SK-N-SH treated with all-trans-retinoic acid at 6 μM for 48 hours (cell line): Measurements from ENCODE around the gene SELENOW.

Experiments used
- ATAC-seq: fragments of 200-7000 bp; cut with Tn5 transposase; 3 replicates; pipeline ENCODE4 v1.9.1; 2020; ENCODE audit warnings: mild to moderate bottlenecking, moderate library complexity
- ARNTL ChIP-seq: fragments of 450-650 bp; formaldehyde crosslinking; IDR thresholded peaks from 2 replicates; pipeline ENCODE4 v1.5.0; 2020; ENCODE audit warnings: low read depth, mild to moderate bottlenecking, moderate library complexity, borderline replicate concordance
- BACH2 ChIP-seq: fragments of 250-450 bp; sonication (Bioruptor Pico); IDR thresholded peaks from 2 replicates; pipeline ENCODE4 v1.9.0; 2021; ENCODE audit warnings: mild to moderate bottlenecking, borderline replicate concordance
- ESRRG ChIP-seq: fragments of 250-450 bp; sonication (Bioruptor Pico); IDR thresholded peaks from 2 replicates; pipeline ENCODE4 v1.6.1; 2021; ENCODE audit warnings: mild to moderate bottlenecking
- GLIS3 ChIP-seq: fragments of 250-450 bp; sonication (Bioruptor Pico); IDR thresholded peaks from 2 replicates; pipeline ENCODE4 v1.5.0; 2020; ENCODE audit warnings: mild to moderate bottlenecking, moderate library complexity
- ISL1 ChIP-seq: fragments of 250-450 bp; sonication (Bioruptor Pico); IDR thresholded peaks from 2 replicates; pipeline ENCODE4 v2.1.2; 2022; ENCODE audit warnings: mild to moderate bottlenecking, moderate library complexity
- OSR1 ChIP-seq: fragments of 250-450 bp; sonication (Bioruptor Pico); IDR thresholded peaks from 2 replicates; pipeline ENCODE4 v1.8.0; 2022; ENCODE audit warnings: moderate library complexity, mild to moderate bottlenecking, inconsistent platforms
- PPARA ChIP-seq: fragments of 250-450 bp; sonication (Bioruptor Pico); IDR thresholded peaks from 2 replicates; pipeline ENCODE4 v1.5.0; 2020; ENCODE audit warnings: mild to moderate bottlenecking, borderline replicate concordance
- RARB ChIP-seq: fragments of 250-450 bp; sonication (Bioruptor Pico); IDR thresholded peaks from 2 replicates; pipeline ENCODE4 v1.8.0; 2021; ENCODE audit warnings: mild to moderate bottlenecking, moderate library complexity
- SNAI2 ChIP-seq: fragments of 250-450 bp; sonication (Bioruptor Pico); IDR thresholded peaks from 2 replicates; pipeline ENCODE4 v1.5.0; 2020; ENCODE audit warnings: mild to moderate bottlenecking, moderate library complexity
- TCF4 ChIP-seq: fragments of 250-450 bp; sonication (Bioruptor Pico); IDR thresholded peaks from 2 replicates; pipeline ENCODE4 v1.8.0; 2021; ENCODE audit warnings: mild to moderate bottlenecking, moderate library complexity, borderline replicate concordance
- TOX ChIP-seq: fragments of 250-450 bp; sonication (Bioruptor Pico); IDR thresholded peaks from 2 replicates; pipeline ENCODE4 v1.8.0; 2021; ENCODE audit warnings: mild to moderate bottlenecking, moderate library complexity, borderline replicate concordance
- ZC3H10 ChIP-seq: fragments of 250-450 bp; sonication (Bioruptor Pico); IDR thresholded peaks from 2 replicates; pipeline ENCODE4 v1.5.1; 2021; ENCODE audit warnings: mild to moderate bottlenecking, moderate library complexity
- ZFP3 ChIP-seq: fragments of 250-450 bp; sonication (Bioruptor Pico); IDR thresholded peaks from 2 replicates; pipeline ENCODE4 v1.5.0; 2020; ENCODE audit warnings: mild to moderate bottlenecking, moderate library complexity
- ZFP30 ChIP-seq: fragments of 450-650 bp; formaldehyde crosslinking; IDR thresholded peaks from 2 replicates; pipeline ENCODE4 v1.5.0; 2022; ENCODE audit warnings: mild to moderate bottlenecking, moderate library complexity
- ZNF565 ChIP-seq: fragments of 450-650 bp; formaldehyde crosslinking; conservative IDR thresholded peaks from 2 replicates; pipeline ENCODE4 v1.5.0; 2020; ENCODE audit warnings: low read depth, mild to moderate bottlenecking, moderate library complexity
- ZNF8 ChIP-seq: fragments of 450-650 bp; formaldehyde crosslinking; IDR thresholded peaks from 2 replicates; pipeline ENCODE4 v1.5.0; 2020; ENCODE audit warnings: mild to moderate bottlenecking, moderate library complexity
- TF ChIP-seq, protein P1 (sequence below): fragments of 250-450 bp; sonication (Bioruptor Pico); IDR thresholded peaks from 2 replicates; pipeline ENCODE4 v1.5.1; 2021; ENCODE audit warnings: mild to moderate bottlenecking, moderate library complexity
- TF ChIP-seq, protein P2 (sequence below): fragments of 250-450 bp; sonication (Bioruptor Pico); IDR thresholded peaks from 2 replicates; pipeline ENCODE4 v1.5.0; 2020; ENCODE audit warnings: mild to moderate bottlenecking, moderate library complexity
- TF ChIP-seq, protein P3 (sequence below): fragments of 250-450 bp; sonication (Bioruptor Pico); IDR thresholded peaks from 2 replicates; pipeline ENCODE4 v1.8.0; 2021; ENCODE audit warnings: low read depth, mild to moderate bottlenecking, moderate library complexity, borderline replicate concordance
- TF ChIP-seq, protein P4 (sequence below): fragments of 250-450 bp; sonication (Bioruptor Pico); IDR thresholded peaks from 2 replicates; pipeline ENCODE4 v1.8.0; 2020; ENCODE audit warnings: mild to moderate bottlenecking, moderate library complexity, borderline replicate concordance
- TF ChIP-seq, protein P5 (sequence below): fragments of 250-450 bp; sonication (Bioruptor Pico); IDR thresholded peaks from 2 replicates; pipeline ENCODE4 v1.5.1; 2020; ENCODE audit warnings: low read depth, mild to moderate bottlenecking, moderate library complexity

The SELENOW gene

DNA sequence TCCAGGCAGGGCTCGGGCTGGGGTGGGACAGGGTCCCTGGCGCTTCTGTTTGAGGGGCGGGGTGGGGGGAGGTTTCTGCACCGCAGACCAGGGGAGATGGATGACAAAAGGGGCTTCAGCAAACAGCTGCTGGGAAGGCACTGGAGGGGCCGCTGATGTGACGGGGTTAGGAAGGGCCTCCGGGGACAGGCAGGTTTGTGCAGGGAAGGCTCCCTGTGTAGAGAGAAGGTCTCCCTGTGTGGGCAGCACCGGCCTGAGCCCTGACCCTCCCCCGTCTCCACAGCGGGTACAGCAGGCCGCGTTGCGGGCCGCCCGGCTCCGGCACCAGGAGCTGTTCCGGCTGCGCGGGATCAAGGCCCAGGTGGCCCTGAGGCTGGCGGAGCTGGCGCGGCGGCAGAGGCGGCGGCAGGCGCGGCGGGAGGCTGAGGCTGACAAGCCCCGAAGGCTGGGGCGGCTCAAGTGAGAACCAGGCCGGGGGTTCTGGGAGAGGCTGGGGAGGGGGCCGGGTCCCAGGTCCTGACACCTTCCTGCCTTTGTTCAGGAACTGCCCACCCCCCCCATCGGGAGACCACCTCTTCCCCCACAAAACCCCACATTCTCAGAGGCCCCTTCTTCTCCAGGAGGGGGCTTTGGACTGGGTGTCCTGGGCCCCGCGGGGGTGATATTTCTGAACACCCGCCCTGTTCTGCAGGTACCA, 23.3 kb upstream of the SELENOW start:
- TF ChIP-seq PPARA (CRISPR knock-in tag) (no peak), ZNF565 (no peak), ZFP3 (no peak)
- TF ChIP-seq, protein P1, sequence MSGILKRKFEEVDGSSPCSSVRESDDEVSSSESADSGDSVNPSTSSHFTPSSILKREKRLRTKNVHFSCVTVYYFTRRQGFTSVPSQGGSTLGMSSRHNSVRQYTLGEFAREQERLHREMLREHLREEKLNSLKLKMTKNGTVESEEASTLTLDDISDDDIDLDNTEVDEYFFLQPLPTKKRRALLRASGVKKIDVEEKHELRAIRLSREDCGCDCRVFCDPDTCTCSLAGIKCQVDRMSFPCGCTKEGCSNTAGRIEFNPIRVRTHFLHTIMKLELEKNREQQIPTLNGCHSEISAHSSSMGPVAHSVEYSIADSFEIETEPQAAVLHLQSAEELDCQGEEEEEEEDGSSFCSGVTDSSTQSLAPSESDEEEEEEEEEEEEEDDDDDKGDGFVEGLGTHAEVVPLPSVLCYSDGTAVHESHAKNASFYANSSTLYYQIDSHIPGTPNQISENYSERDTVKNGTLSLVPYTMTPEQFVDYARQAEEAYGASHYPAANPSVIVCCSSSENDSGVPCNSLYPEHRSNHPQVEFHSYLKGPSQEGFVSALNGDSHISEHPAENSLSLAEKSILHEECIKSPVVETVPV, result no peak
- TF ChIP-seq, protein P2, sequence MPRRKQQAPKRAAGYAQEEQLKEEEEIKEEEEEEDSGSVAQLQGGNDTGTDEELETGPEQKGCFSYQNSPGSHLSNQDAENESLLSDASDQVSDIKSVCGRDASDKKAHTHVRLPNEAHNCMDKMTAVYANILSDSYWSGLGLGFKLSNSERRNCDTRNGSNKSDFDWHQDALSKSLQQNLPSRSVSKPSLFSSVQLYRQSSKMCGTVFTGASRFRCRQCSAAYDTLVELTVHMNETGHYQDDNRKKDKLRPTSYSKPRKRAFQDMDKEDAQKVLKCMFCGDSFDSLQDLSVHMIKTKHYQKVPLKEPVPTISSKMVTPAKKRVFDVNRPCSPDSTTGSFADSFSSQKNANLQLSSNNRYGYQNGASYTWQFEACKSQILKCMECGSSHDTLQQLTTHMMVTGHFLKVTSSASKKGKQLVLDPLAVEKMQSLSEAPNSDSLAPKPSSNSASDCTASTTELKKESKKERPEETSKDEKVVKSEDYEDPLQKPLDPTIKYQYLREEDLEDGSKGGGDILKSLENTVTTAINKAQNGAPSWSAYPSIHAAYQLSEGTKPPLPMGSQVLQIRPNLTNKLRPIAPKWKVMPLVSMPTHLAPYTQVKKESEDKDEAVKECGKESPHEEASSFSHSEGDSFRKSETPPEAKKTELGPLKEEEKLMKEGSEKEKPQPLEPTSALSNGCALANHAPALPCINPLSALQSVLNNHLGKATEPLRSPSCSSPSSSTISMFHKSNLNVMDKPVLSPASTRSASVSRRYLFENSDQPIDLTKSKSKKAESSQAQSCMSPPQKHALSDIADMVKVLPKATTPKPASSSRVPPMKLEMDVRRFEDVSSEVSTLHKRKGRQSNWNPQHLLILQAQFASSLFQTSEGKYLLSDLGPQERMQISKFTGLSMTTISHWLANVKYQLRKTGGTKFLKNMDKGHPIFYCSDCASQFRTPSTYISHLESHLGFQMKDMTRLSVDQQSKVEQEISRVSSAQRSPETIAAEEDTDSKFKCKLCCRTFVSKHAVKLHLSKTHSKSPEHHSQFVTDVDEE (CRISPR knock-in tag), result no peak
- no peak for ATAC-seq

DNA sequence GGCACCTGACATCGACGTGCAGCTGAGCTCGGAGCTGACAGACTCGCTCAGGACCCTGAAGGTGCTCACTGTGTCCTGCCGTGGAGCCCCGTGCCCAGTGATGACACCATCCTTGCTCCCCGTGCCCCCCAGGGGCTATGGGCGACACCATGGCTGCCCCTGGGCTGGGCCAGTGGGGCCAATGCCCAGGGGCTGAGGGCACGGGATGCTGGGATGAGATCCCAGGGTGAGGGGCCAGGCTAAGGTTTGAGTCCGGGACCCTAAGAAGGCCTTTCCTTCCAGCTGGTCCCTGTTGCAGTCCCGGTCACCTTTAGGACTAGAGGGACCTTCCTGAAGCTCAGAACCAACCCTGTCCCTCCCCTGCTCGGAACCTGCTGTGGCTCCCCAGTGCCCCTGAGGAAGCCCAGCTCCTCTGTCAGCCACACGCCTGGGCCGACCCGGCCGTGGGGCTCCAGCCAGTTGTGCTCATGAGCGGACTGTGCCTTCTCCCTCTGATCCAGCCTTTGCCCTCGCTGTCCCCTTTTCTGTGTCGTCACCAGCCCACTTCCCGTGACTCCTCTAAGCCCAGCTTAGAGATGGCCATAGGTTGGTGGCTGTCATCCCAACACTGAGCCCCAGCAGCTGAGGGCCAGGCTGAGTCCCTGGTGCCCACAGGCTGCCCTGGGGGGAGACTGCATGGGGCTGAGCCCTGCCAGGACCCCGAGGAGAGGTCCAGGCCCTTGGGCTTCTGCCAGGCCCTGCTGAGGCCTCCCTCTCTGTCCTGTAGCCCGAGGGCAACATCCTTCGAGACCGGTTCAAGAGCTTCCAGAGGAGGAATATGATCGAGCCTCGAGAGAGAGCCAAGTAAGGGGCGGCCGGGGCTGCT, 22.5 kb upstream of the SELENOW start:
- TF ChIP-seq PPARA (CRISPR knock-in tag) (no peak), ZFP30 (CRISPR knock-in tag) (no peak), ZNF8 (CRISPR knock-in tag) (no peak), RARB (CRISPR knock-in tag) (no peak), ARNTL (CRISPR knock-in tag) (no peak), TCF4 (CRISPR knock-in tag) (no peak), ZFP3 (no peak), OSR1 (CRISPR knock-in tag) (no peak), TOX (CRISPR knock-in tag) (no peak), GLIS3 (no peak), ESRRG (no peak), ZNF565 (no peak), ZC3H10 (CRISPR knock-in tag) (no peak), BACH2 (no peak), ISL1 (CRISPR knock-in tag) (no peak), SNAI2 (CRISPR knock-in tag) (no peak)
- TF ChIP-seq, protein P3, sequence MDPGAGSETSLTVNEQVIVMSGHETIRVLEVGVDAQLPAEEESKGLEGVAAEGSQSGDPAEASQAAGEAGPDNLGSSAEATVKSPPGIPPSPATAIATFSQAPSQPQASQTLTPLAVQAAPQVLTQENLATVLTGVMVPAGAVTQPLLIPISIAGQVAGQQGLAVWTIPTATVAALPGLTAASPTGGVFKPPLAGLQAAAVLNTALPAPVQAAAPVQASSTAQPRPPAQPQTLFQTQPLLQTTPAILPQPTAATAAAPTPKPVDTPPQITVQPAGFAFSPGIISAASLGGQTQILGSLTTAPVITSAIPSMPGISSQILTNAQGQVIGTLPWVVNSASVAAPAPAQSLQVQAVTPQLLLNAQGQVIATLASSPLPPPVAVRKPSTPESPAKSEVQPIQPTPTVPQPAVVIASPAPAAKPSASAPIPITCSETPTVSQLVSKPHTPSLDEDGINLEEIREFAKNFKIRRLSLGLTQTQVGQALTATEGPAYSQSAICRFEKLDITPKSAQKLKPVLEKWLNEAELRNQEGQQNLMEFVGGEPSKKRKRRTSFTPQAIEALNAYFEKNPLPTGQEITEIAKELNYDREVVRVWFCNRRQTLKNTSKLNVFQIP (CRISPR knock-in tag), result no peak
- TF ChIP-seq, protein P4, sequence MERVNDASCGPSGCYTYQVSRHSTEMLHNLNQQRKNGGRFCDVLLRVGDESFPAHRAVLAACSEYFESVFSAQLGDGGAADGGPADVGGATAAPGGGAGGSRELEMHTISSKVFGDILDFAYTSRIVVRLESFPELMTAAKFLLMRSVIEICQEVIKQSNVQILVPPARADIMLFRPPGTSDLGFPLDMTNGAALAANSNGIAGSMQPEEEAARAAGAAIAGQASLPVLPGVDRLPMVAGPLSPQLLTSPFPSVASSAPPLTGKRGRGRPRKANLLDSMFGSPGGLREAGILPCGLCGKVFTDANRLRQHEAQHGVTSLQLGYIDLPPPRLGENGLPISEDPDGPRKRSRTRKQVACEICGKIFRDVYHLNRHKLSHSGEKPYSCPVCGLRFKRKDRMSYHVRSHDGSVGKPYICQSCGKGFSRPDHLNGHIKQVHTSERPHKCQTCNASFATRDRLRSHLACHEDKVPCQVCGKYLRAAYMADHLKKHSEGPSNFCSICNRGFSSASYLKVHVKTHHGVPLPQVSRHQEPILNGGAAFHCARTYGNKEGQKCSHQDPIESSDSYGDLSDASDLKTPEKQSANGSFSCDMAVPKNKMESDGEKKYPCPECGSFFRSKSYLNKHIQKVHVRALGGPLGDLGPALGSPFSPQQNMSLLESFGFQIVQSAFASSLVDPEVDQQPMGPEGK, result no peak
- TF ChIP-seq, protein P2 (CRISPR knock-in tag), result no peak
- TF ChIP-seq, protein P5, sequence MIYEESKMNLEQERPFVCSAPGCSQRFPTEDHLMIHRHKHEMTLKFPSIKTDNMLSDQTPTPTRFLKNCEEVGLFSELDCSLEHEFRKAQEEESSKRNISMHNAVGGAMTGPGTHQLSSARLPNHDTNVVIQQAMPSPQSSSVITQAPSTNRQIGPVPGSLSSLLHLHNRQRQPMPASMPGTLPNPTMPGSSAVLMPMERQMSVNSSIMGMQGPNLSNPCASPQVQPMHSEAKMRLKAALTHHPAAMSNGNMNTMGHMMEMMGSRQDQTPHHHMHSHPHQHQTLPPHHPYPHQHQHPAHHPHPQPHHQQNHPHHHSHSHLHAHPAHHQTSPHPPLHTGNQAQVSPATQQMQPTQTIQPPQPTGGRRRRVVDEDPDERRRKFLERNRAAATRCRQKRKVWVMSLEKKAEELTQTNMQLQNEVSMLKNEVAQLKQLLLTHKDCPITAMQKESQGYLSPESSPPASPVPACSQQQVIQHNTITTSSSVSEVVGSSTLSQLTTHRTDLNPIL, result no peak
- no peak for ATAC-seq
